Measurements from ENCODE around the gene MCTP2.

DNA sequence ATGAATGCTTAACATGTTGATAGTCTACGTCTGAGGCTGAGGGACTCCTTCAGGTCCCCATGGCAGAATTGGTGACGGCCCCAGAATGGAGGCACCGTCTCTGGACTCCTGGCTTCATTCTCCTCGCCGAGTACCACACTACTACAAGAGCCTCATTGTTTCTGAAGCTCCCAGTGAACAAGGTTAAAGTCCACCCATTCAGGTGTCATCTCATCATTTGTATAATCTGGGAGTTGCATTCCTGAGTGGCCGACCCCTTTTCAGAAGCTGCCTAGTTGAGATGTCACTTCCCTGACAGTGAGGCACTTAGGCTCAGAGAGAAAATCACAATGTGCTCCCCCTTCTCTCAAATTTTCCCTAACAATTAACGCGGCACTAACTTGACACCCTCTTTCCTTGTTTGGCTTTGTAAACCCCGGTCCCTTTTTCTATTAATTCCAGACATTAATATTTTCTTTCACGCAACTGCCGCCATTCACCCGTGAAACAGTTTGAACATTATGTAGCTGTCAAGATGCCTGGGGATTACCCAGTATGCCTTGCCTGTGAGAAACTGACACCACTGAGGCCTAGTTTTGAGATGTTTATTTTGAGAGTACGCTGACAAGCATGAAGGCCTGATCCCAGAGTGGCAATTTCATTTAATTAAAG lies 105.6 kb downstream of the MCTP2 start:
- TF ChIP-seq POLR2AphosphoS5 (IDR thresholded peaks at IDR 0.05; ENCODE audit: low read depth, low read length) (no peak), TAF1 (IDR thresholded peaks at IDR 0.05; ENCODE audit: borderline replicate concordance, low read depth, low read length) (no peak)

All from GM12892 (cell line).